Liver (tissue), 9 donors: ENCODE data around the gene RPS6KA6. TPM values are rescaled to one million over a fixed set of nuclear protein-coding genes. Genes with fewer than 3 reads are reported as not detected.

Source experiments
- DNase-seq: peaks from one replicate; pipeline ENCODE4 v3.0.0-alpha.2; 2017; ENCODE audit warnings: low spot score
- H3K27ac ChIP-seq, 2 donors: one replicate each; pipeline ENCODE4 v1.7.0; 2013; ENCODE audit warnings: inconsistent platforms in 2 of 2, low read length in 2 of 2, control low read depth in 1 of 2, low read depth in 1 of 2, mild to moderate bottlenecking in 1 of 2
- H3K27me3 ChIP-seq, 4 donors: one replicate each; pipeline versions ENCODE4 v1.6.1 to v1.7.0; 2013; ENCODE audit warnings: low read length in 3 of 4, inconsistent platforms in 1 of 4, mild to moderate bottlenecking in 1 of 4, moderate library complexity in 1 of 4; ENCODE audit not compliant: control insufficient read depth in 4 of 4, insufficient read depth in 4 of 4
- H3K36me3 ChIP-seq, 4 donors: one replicate each; pipeline versions ENCODE4 v1.6.1 to v1.7.0; 2013; ENCODE audit warnings: low read length in 3 of 4, mild to moderate bottlenecking in 3 of 4, low read depth in 1 of 4, moderate library complexity in 1 of 4; ENCODE audit not compliant: control insufficient read depth in 4 of 4, insufficient read depth in 3 of 4
- H3K4me1 ChIP-seq, 4 donors: one replicate each; pipeline versions ENCODE4 v1.6.1 to v1.7.0; 2013; ENCODE audit warnings: low read length in 3 of 4, mild to moderate bottlenecking in 3 of 4, moderate library complexity in 1 of 4; ENCODE audit not compliant: control insufficient read depth in 4 of 4, insufficient read depth in 4 of 4
- H3K4me3 ChIP-seq, 3 donors: one replicate each; pipeline versions ENCODE4 v1.6.1 to v1.7.0; 2013; ENCODE audit warnings: low read length in 3 of 3, control low read depth in 1 of 3, low read depth in 1 of 3, mild to moderate bottlenecking in 1 of 3
- H3K9ac ChIP-seq, 2 donors: one replicate each; pipeline ENCODE4 v1.7.0; 2013; ENCODE audit warnings: low read length in 2 of 2, mild to moderate bottlenecking in 2 of 2, moderate library complexity in 2 of 2, control low read depth in 1 of 2, low read depth in 1 of 2
- H3K9me3 ChIP-seq, 4 donors: one replicate each; pipeline versions ENCODE4 v1.6.1 to v1.7.0; 2013; ENCODE audit warnings: low read length in 3 of 4; ENCODE audit not compliant: control insufficient read depth in 4 of 4
- ATF3 ChIP-seq: IDR thresholded peaks from 2 replicates; pipeline ENCODE4 v1.6.1; 2016; ENCODE audit warnings: antibody characterized with exemption
- EGR1 ChIP-seq, 2 donors: IDR thresholded peaks; 2 replicates each; pipeline ENCODE4 v1.6.1; 2016 to 2018; ENCODE audit warnings: antibody characterized with exemption in 2 of 2, low read depth in 2 of 2
- FOXA1 ChIP-seq: IDR thresholded peaks from 2 replicates; pipeline ENCODE4 v1.6.1; 2016; ENCODE audit warnings: antibody characterized with exemption
- FOXA2 ChIP-seq: IDR thresholded peaks from 2 replicates; pipeline ENCODE4 v1.6.1; 2016; ENCODE audit warnings: antibody characterized with exemption
- GABPA ChIP-seq, 2 donors: IDR thresholded peaks in 1 of 2; conservative IDR thresholded peaks in 1 of 2; 2 replicates each; pipeline ENCODE4 v1.6.1; 2016; ENCODE audit warnings: antibody characterized with exemption in 2 of 2, mild to moderate bottlenecking in 1 of 2, moderate library complexity in 1 of 2
- HNF4A ChIP-seq, 2 donors: conservative IDR thresholded peaks; 2 replicates each; pipeline ENCODE4 v1.6.1; 2016; ENCODE audit warnings: antibody characterized with exemption in 2 of 2, mild to moderate bottlenecking in 2 of 2
- HNF4G ChIP-seq: IDR thresholded peaks from 2 replicates; pipeline ENCODE4 v1.6.1; 2016; ENCODE audit warnings: antibody characterized with exemption
- JUND ChIP-seq, 2 donors: IDR thresholded peaks; 2 replicates each; pipeline ENCODE4 v1.6.1; 2016; ENCODE audit warnings: antibody characterized with exemption in 2 of 2
- MAX ChIP-seq: IDR thresholded peaks from 2 replicates; pipeline ENCODE4 v1.6.1; 2016; ENCODE audit warnings: antibody characterized with exemption
- RAD21 ChIP-seq, 2 donors: IDR thresholded peaks; 2 replicates each; pipeline ENCODE4 v1.6.1; 2016; ENCODE audit warnings: antibody characterized with exemption in 2 of 2, mild to moderate bottlenecking in 2 of 2
- RXRA ChIP-seq, 2 donors: IDR thresholded peaks; 2 replicates each; pipeline ENCODE4 v1.6.1; 2017 to 2018; ENCODE audit warnings: antibody characterized with exemption in 2 of 2, mild to moderate bottlenecking in 1 of 2
- SP1 ChIP-seq: IDR thresholded peaks from 2 replicates; pipeline ENCODE4 v1.6.1; 2018; ENCODE audit warnings: antibody characterized with exemption, mild to moderate bottlenecking
- TAF1 ChIP-seq: conservative IDR thresholded peaks from 2 replicates; pipeline ENCODE4 v1.6.1; 2016; ENCODE audit warnings: antibody characterized with exemption, mild to moderate bottlenecking
- YY1 ChIP-seq: IDR thresholded peaks from 2 replicates; pipeline ENCODE4 v1.6.1; 2016; ENCODE audit warnings: antibody characterized with exemption, mild to moderate bottlenecking
- WGBS: extraction: QIAGEN DNeasy Blood & Tissue Kit; methylation state at CpG from one replicate; pipeline ENCODE4 v1.1.7; 2013; 5-methylcytosine and 5-hydroxymethylcytosine counted together
- polyA plus RNA-seq, 2 donors: library from polyadenylated mRNA; stranded (reverse) in 1 of 2; unstranded in 1 of 2; fragments of 200-250 nt in 1 of 2; fragments of >200 nt in 1 of 2; fragmentation: Nextera tagmentation in 1 of 2; extraction: Ambion mirVana in 1 of 2; gene quantifications; one replicate each; pipeline versions ENCODE4 v1.2.1 to v1.2.3, GENCODE V29; 2013 to 2015
- total RNA-seq, 2 donors: library from RNA; depleted of rRNA; stranded (reverse); fragments of >200 nt; gene quantifications; one replicate each; pipeline ENCODE4 v1.2.3, GENCODE V29; 2014
- TF ChIP-seq, protein P1 (sequence below): IDR thresholded peaks from 2 replicates; pipeline ENCODE4 v1.6.1; 2016; ENCODE audit warnings: antibody characterized with exemption, mild to moderate bottlenecking
- TF ChIP-seq, protein P2 (sequence below): IDR thresholded peaks from 2 replicates; pipeline ENCODE4 v1.6.1; 2016; ENCODE audit warnings: antibody characterized with exemption
- donor health status: healthy.
- donor health status: healthy.
- donor health status: healthy.
- donor health status: healthy.
- donor health status: healthy.

The RPS6KA6 gene
- total and polyA plus RNA-seq, 4 donors, result 0.39 to 1.9 (median 0.91) TPM

- TF ChIP-seq, protein P1, sequence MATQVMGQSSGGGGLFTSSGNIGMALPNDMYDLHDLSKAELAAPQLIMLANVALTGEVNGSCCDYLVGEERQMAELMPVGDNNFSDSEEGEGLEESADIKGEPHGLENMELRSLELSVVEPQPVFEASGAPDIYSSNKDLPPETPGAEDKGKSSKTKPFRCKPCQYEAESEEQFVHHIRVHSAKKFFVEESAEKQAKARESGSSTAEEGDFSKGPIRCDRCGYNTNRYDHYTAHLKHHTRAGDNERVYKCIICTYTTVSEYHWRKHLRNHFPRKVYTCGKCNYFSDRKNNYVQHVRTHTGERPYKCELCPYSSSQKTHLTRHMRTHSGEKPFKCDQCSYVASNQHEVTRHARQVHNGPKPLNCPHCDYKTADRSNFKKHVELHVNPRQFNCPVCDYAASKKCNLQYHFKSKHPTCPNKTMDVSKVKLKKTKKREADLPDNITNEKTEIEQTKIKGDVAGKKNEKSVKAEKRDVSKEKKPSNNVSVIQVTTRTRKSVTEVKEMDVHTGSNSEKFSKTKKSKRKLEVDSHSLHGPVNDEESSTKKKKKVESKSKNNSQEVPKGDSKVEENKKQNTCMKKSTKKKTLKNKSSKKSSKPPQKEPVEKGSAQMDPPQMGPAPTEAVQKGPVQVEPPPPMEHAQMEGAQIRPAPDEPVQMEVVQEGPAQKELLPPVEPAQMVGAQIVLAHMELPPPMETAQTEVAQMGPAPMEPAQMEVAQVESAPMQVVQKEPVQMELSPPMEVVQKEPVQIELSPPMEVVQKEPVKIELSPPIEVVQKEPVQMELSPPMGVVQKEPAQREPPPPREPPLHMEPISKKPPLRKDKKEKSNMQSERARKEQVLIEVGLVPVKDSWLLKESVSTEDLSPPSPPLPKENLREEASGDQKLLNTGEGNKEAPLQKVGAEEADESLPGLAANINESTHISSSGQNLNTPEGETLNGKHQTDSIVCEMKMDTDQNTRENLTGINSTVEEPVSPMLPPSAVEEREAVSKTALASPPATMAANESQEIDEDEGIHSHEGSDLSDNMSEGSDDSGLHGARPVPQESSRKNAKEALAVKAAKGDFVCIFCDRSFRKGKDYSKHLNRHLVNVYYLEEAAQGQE, result no peak
These were observed 55.0 kb downstream of the RPS6KA6 start (continued) for GRCh38 chrX:84133023-84133422.

- no peaks in the 10 kb centered on the region for H3K4me1 ChIP-seq
- H3K4me3 ChIP-seq, result no peak overlapping the region
- no peaks in the 10 kb centered on the region for H3K36me3 ChIP-seq
- over 99% methylated on average over 4 of the region's 4 CpGs for WGBS
- no peak overlapping the region for H3K27ac ChIP-seq
- no peaks in the 10 kb centered on the region for H3K27me3 ChIP-seq
- no peaks in the 10 kb centered on the region for H3K9me3 ChIP-seq
- no peak overlapping the region for H3K9ac ChIP-seq
- no peak for DNase-seq
- TF ChIP-seq HNF4G, result no peak
These were observed 64.4 kb downstream of the RPS6KA6 start for GRCh38 chrX:84123585-84123984.

- DNase-seq, result no peak
- no peaks in the 10 kb centered on the region for H3K4me1 ChIP-seq
These were observed 69.2 kb downstream of the RPS6KA6 start for GRCh38 chrX:84118769-84119168.

More at GRCh38 chrX:84118769-84119168, 69.2 kb downstream of the RPS6KA6 start:
- TF ChIP-seq JUND (IDR thresholded peaks at IDR 0.05) (no peak), TAF1 (no peak), RXRA (IDR thresholded peaks at IDR 0.05) (no peak), GABPA (IDR thresholded peaks at IDR 0.05 in 1 of 2, conservative IDR thresholded peaks at IDR 0.05 in 1 of 2) (no peak), SP1 (no peak), MAX (no peak), HNF4A (conservative IDR thresholded peaks at IDR 0.05) (no peak), ATF3 (no peak), RAD21 (IDR thresholded peaks at IDR 0.05) (no peak), FOXA1 (no peak), EGR1 (IDR thresholded peaks at IDR 0.05; ENCODE audit: low read depth in 2 of 2) (no peak), FOXA2 (no peak), YY1 (no peak)
- TF ChIP-seq, protein P2, sequence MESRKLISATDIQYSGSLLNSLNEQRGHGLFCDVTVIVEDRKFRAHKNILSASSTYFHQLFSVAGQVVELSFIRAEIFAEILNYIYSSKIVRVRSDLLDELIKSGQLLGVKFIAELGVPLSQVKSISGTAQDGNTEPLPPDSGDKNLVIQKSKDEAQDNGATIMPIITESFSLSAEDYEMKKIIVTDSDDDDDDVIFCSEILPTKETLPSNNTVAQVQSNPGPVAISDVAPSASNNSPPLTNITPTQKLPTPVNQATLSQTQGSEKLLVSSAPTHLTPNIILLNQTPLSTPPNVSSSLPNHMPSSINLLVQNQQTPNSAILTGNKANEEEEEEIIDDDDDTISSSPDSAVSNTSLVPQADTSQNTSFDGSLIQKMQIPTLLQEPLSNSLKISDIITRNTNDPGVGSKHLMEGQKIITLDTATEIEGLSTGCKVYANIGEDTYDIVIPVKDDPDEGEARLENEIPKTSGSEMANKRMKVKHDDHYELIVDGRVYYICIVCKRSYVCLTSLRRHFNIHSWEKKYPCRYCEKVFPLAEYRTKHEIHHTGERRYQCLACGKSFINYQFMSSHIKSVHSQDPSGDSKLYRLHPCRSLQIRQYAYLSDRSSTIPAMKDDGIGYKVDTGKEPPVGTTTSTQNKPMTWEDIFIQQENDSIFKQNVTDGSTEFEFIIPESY, result no peak
- TF ChIP-seq, protein P1, result no peak
- Histone ChIP-seq H3K4me3 (no peak overlapping the region), H3K9me3 (no peaks in the 10 kb centered on the region), H3K36me3 (no peaks in the 10 kb centered on the region), H3K27me3 (no peaks in the 10 kb centered on the region), H3K27ac (no peak overlapping the region), H3K9ac (no peak overlapping the region)
